ENCODE results near the gene GFOD1. TPM values are rescaled to one million over a fixed set of nuclear protein-coding genes. Genes with fewer than 3 reads are reported as not detected.

Gene GFOD1
- polyA plus RNA-seq (2013, experiment 1 of 2; ENCODE audit: insufficient read length) = 0.81 TPM
- polyA plus RNA-seq (2013, experiment 2 of 2; ENCODE audit: insufficient read length) = 0.43 TPM

DNA sequence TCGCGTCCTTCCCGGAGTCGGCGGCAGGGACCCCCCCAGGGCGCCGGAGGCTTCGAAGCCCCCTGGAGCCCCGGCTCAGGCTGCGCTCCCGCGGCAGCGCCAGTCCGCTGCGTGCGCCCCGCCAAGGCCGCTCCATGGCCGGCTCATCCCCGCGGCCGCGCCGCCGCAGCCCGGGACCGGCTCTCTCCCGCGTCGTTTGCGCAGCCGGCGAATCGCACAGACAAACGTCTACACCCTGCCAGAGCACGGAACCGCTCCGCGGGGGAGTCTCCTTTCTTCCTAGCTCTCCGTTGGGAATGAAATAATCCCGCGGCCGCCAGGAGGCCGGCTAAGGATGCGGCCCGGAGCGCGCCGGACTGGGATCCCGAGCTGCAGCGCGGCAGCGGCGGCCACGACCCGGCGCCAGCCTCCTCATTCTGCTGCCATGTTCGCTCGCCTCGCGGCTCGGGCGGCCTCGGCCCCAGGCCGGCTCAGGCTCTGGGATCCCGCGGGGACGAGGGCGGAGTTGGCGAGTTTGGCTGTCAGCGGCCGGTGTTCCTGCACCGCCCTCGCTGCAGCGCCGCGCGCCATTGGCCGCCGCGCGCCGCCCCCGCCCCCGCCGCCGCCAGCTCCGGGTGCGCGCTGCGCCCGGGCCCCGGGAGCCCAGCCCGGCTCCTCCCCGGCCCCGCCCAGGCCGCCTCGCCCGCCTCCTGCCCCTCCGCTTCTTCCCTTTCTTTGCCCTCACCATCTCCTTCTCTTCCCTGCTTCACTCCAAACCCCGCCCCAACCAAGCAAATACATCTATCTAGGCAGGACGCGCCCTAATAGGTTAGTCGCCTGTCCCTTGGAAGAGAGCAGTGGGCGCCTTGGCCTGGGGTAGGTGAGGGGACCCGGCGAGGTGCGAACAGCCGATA is at the start of gene GFOD1:
Gene GFOD1 (minus strand): TSS at position 479 of the 893 bp plus-strand sequence. CDS start 710 bp downstream, outside the sequence.
- DNase-seq = peak; percentile 88

GRCh38 chr6:13536796-13537526 is 49.6 kb upstream of the GFOD1 start:
- no peak for DNase-seq

DNA sequence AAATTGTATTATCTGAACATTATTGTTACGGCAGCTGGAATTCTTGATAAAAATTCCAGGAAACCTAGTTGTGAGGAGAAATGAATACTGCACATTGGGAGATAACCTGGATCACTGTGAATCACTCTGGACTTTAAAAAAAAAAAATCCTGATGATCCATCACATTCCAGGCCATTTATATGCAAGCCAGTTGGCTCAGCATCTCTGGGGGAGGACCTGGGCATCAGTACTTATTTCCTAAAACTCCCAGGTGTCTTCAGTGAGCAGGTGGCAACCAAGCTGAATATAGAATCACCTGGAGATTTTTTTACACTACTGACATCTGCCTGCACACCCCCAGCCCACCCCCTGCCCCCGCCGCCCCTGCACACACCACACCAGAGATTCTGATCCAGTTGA is 47.9 kb upstream of the GFOD1 start:
- no peak for DNase-seq

DNA sequence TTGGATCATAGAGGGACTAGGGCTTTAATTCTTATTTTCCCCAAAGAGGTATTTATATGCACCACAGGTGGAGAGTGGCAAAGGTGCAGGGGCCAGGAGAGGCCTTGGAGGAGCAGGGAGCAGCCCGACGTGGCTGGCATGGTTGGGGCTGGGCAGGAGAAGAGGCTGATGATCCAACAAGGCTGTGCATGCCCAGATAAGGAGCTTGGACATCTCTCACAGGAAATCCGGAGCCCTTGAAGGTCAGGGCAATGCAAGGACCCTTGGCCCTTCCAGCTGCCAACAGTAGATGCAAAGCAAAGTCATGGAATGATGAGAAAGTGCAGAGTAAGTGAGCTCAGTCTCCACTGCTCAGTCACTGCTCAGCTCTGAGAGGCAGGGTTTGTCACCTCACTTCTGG is 47.1 kb upstream of the GFOD1 start:
- no peak for DNase-seq

GRCh38 chr6:13531956-13532355 is 44.6 kb upstream of the GFOD1 start:
- DNase-seq = no peak

DNA sequence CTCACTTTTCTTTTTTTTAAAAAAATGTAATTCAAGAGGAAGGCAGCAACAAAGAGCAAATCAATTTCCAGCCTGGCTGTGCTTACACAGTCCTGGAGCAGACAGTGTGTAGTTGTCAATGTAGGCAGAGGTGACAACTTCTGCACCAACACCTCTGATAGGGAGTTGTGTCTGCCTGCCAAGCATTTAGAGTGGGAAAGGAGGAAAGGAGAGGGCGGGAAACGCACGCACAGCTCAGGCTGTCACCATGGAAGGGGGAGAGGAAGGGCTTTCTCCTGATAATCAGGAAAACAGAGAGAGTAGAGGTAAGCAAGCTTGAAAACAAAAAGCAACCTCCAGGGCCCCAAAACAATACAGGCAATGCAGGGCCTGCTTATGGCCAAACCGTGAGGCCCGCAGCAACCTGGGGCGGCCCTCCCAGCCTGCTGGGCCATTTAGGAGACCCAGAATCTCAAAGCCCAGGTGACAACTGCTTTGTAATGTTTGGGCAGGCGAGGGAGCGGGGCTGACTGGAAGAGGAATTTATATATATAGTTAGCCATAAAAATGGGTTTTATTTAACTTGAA is 41.5 kb upstream of the GFOD1 start:
- no peak for DNase-seq

DNA sequence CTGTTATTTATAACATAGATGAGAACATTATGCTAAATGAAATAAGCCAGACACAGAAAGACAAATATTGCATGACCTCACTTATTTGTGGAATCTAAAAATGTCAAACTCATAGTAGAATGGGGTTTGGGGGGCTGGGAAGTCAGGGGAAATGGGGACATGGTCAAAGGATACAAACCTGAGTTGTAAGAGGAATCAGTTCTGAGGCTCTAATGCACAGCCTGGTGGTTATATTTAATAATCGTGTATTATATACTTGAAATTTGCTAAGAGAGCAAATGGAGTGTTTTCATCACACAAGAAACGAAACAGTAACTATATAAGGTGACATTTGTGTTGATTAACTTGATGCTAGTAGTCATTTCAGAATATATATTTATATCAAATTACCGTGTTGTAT is 40.8 kb upstream of the GFOD1 start:
- DNase-seq = no peak

DNA sequence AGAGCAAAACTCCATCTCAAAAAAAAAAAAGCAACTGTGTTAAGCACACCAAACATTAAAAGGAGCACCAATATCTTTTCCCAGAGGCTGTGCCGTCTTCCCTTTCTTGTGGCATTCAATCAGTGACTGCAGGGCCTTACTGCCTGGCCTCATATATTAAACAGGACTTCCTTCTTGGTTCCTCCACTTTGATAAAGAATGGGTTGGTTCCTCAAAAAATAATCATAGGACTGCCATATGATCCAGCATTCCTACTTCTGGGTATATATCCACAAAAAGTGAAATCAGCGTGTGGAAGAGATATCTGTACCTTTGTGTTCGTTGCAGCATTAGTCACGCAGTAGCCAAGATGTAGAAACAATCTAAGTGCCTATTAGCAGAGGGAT is 40.3 kb upstream of the GFOD1 start:
- no peak for DNase-seq

- DNase-seq = no peak
Observed at GRCh38 chr6:13526727-13527670, 39.6 kb upstream of the GFOD1 start.

- no peak for DNase-seq
Observed at GRCh38 chr6:13526357-13526726, 38.9 kb upstream of the GFOD1 start.

GRCh38 chr6:13524801-13525508 is 37.6 kb upstream of the GFOD1 start:
- DNase-seq = no peak

GRCh38 chr6:13523826-13524622 is 36.6 kb upstream of the GFOD1 start:
- no peak for DNase-seq

- DNase-seq = peak; percentile 46
Observed at GRCh38 chr6:13522656-13523055, 35.3 kb upstream of the GFOD1 start.

- DNase-seq = no peak
Observed at GRCh38 chr6:13519839-13520238, 32.4 kb upstream of the GFOD1 start.

DNA sequence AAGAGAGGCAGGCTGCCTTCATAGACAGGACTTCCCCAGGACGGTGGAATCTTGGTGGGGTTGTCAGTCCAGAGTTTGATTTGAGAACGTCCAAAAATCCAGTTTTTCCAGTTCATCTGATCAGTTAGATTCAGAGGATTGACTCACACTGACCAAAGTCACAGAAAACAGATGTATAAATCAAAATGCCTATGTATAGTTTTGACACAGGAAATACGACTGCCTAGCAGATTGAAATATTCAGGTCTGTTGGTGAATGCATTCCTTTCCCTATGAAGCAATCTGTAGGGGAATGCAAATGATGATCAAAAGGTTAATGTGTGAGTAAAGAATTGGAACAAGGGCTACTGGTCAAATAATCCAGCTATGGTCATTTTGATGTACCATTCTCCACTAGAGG is 29.7 kb upstream of the GFOD1 start:
- no peak for DNase-seq

DNA sequence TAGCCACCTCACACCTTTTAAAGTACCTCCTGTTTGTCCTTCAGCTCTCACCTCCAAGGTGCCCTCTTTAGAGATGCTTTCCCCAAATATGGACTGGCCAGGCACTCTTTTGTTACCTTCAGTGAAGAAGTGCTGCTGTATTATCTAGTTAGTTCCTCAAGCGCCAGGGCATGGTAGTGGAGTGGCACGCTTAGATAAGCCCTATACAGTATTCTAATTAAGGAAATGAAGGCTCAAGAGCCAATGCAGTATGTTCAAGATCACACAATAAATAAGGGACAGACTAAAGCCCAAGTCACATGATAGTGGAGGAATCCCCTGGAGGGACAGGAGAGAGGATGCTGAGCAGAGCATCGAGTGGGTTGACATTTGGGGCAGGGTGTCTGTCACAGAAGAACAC is 28.5 kb upstream of the GFOD1 start:
- no peak for DNase-seq

DNA sequence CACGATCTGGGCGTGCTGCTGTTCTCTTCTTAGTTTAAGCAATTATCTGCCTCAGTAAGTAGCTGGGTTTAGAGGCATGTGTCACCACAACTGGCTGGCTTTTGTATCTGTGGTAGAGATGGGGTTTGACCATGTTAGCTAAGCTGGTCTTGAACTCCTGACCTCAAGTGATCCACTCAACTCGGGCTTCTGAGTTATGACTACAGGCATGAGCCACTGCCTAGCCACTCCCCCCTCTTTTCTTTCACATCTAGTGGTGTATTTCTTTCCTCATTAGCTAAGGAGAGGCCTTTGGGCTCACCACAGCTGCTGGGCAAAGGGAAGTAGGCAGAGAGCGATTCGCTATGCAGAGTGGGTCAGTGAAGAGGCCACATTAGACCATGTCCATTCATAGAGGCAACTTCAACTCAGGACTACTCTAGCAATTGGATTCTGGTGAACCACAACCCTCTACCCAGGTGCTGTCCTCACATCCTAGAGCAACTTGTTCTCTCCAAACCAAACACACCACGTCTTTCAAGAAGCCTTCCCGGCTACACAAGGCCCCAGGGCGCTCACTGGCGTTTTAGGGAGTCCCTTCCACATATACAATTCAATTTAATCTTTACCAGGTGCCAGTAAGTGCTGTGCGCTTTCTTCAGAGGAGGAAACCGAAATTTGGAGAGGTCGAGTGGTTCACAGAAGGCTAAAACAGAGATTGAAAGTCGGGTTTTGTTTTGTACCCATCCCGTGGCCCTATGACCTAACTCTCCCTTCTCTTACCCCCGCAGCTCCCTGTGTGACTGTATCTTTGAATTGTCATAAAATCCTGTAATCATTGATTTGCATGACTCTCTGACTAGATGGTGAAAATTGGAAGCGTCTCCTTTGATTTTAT is 26.5 kb upstream of the GFOD1 start:
- DNase-seq = no peak

DNA sequence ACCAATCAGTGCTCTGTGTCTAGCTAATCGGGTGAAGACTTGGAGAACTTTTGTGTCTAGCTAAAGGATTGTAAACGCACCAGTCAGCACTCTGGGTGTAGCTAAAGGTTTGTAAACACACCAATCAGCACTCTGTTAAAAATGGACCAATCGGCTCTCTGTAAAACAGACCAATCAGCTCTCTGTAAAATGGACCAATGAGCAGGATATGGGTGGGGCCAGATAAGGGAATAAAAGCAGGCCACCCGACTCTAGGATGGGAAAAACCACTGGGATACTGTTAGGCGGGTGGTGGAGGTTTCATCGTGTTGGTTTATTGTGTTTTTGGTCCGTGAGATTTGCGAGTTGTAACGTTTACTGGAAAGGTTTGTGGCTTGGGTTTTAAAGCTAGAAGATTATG is 25.5 kb upstream of the GFOD1 start:
- DNase-seq = no peak

DNA sequence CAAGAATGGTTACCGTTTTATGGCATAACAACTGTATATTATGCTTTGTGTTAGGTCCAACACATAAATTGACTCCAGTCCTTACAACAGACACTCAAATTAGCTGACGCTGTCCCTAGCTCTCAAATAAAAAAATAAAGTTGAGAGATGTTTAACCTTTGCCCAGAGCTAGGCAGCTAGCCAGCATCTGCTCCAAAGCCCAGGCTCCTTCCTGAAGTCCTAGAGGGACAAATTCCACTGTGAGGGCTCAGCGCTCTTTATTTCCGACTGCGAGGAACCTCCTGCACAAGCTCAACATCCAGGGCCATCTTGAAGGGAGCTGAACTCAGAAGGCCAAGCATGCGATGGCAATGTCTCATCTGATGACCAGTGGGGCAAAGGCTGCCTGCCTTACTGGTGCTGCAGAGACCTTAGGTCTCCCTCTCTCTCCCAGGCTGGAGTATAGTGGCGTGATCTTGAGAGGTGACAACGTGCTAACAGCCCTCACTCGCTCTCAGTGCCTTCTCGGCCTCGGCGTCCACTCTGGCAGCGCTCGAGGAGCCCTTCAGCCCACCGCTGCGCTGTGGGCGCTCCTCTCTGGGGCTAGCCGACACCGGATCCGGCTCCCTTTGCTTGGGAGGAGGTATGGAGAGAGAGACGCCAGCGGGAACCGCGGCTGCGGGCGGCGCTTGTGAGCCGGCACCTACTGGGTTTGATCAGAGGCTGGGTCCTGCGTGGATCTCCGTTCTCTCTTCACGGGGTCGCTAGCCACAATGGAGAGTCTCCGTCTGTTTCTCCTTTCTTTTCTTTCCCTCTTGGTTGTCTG is 24.7 kb upstream of the GFOD1 start:
- no peak for DNase-seq

Measured in fibroblast of skin of back (primary cell).